GM12874 (cell line): Measurements from ENCODE around the gene CD33.

ENCODE experiments used
- TF ChIP-seq, protein P1 (sequence below): IDR thresholded peaks from 2 replicates; pipeline ENCODE4 v1.5.1; 2011; ENCODE audit warnings: low read depth, mild to moderate bottlenecking, control low read depth, low read length, moderate library complexity; ENCODE audit not compliant: insufficient read depth

The CD33 gene

DNA sequence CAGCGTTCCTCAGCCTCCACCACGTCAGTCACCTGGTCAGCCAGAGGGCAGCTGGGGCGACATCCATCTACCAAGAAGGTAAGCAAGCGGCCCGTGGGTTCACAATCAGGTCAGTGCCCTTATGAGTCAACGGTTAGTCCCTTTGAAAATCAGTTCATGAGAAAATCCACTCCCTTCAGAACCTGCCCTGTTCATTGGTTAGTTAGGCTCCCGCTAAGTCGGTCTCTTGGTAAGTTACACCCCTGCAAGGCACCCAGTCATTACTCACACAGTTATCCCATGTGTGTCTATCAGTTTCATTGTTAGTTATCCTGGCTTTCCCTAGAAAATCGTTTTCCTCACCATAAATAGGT is 26.6 kb downstream of the CD33 start:
- TF ChIP-seq, protein P1, sequence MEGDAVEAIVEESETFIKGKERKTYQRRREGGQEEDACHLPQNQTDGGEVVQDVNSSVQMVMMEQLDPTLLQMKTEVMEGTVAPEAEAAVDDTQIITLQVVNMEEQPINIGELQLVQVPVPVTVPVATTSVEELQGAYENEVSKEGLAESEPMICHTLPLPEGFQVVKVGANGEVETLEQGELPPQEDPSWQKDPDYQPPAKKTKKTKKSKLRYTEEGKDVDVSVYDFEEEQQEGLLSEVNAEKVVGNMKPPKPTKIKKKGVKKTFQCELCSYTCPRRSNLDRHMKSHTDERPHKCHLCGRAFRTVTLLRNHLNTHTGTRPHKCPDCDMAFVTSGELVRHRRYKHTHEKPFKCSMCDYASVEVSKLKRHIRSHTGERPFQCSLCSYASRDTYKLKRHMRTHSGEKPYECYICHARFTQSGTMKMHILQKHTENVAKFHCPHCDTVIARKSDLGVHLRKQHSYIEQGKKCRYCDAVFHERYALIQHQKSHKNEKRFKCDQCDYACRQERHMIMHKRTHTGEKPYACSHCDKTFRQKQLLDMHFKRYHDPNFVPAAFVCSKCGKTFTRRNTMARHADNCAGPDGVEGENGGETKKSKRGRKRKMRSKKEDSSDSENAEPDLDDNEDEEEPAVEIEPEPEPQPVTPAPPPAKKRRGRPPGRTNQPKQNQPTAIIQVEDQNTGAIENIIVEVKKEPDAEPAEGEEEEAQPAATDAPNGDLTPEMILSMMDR: no peak

DNA sequence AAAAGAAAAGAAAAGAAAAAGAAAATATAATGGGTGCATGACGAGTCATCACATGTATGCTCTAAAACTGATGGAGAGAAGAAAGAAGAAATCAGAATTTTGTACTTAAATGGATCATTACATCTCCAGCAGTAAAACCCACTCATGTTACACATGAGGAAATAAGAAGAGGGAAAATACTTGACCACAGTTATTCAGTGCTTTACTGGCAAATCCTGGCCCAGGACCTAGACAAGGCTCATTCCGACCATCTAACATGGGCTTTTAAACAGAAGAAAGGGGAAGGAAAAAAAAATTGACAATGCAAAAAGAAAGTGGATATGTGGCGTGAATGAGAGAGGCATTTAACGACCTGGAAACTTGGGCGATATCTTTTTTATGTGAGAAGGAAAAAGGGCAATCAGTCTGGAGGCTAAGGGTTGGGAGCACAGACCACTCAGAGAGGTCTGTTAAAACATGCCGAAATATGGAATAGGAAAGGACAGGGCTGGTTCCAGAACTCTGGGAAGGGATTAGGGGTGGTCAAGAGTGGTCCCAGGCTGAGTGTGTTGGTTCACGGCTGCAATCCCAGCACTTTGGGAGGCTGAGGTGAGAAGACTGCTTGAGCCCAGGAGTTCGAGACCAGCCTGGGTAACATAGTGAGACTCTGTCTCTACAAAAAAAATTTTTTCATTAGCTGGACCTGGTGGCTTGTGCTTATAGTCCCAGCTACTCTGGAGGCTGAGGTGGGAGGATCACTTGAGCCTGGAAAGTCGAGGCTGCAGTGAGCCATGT is 27.6 kb downstream of the CD33 start:
- TF ChIP-seq, protein P1: no peak

GRCh38 chr19:51253088-51253806 is 28.4 kb downstream of the CD33 start:
- TF ChIP-seq, protein P1: no peak

- TF ChIP-seq, protein P1: no peak
Measured at GRCh38 chr19:51256155-51256625, 31.3 kb downstream of the CD33 start.

GRCh38 chr19:51257471-51257870 is 32.6 kb downstream of the CD33 start:
- TF ChIP-seq, protein P1: no peak

DNA sequence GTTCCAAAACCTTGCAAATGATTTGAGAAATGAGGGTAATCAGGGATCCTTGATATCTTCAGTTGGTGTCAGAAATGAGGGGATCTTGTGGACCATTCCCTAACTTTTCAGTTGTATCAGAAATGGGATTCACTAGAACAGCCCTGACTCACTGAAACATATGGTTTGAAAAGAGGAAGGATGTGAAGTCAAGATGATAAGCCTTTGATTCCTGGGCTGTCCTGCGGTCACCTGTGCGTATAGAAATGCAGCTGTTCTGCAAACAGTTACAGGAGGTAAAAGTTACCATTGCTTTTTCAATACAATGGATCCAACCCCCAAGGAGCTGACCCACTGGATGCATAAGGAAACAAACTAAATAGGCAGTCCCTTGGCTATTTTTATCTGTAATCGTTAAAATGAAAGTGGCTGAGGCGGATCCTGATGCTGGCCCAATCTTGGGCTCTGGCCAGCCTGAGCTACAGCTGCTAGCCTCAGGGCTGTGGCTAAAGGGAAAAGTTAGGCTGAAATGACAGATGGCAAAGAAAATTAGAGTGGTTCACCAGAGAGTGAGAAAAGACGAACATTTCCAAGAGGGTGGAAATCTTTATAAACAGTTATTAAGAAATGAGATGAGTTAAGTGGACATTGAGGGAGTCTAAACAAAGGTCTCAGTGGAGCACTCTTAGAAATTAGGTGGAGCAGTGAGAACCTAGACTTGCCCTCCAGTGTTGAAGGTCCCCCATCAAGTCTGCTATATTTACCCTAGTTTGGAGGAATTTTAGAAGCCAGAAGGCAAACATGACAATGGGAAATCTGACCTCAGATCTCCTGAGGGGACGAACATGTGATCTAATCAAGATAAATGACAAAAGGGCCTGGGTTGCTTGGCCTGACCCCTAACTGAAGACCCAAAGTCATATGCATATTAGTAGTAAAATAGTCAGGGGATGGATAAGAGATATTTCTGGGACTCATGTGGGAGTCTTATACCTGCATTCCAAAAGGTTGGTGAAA is 33.6 kb downstream of the CD33 start:
- TF ChIP-seq, protein P1: no peak
